H1 (cell line): ENCODE results near the gene PRMT1. TPM values are rescaled to one million over a fixed set of nuclear protein-coding genes. Genes with fewer than 3 reads are reported as not detected.

ENCODE experiments used
- EZH2 ChIP-seq: fragments of 200-600 bp; sonication (generic); IDR thresholded peaks from 2 replicates; pipeline ENCODE4 v1.7.1; 2012; ENCODE audit warnings: low read depth, mild to moderate bottlenecking, moderate library complexity, low read length, inconsistent platforms; ENCODE audit not compliant: severe bottlenecking
- JUN ChIP-seq: IDR thresholded peaks from 2 replicates; pipeline ENCODE4 v1.6.1; 2011; ENCODE audit warnings: low read depth, mild to moderate bottlenecking, improper control_type of control experiment, low read length
- NANOG ChIP-seq: IDR thresholded peaks from 2 replicates; pipeline ENCODE4 v1.6.1; 2011; ENCODE audit warnings: low read length, low read depth, mild to moderate bottlenecking, inconsistent platforms; ENCODE audit not compliant: insufficient read depth, poor library complexity, severe bottlenecking
- PHF8 ChIP-seq: fragments of 200-600 bp; sonication (generic); conservative IDR thresholded peaks from 2 replicates; pipeline ENCODE4 v1.7.1; 2012; ENCODE audit warnings: low read depth, mild to moderate bottlenecking, inconsistent platforms, low read length, moderate library complexity
- RBBP5 ChIP-seq: IDR thresholded peaks from 2 replicates; pipeline ENCODE4 v1.7.1; 2012; ENCODE audit warnings: low read depth, mild to moderate bottlenecking, inconsistent platforms, low read length, moderate library complexity, borderline replicate concordance
- SAP30 ChIP-seq: fragments of 300-600 bp; sonication (generic); IDR thresholded peaks from 2 replicates; pipeline ENCODE4 v1.7.1; 2012; ENCODE audit warnings: low read length, moderate library complexity, mild to moderate bottlenecking, inconsistent platforms; ENCODE audit not compliant: insufficient read depth, insufficient replicate concordance
- SIRT6 ChIP-seq: IDR thresholded peaks from one replicate; pipeline ENCODE4 v1.7.1; 2012; ENCODE audit warnings: low read length, inconsistent platforms
- SP1 ChIP-seq: IDR thresholded peaks from 2 replicates; pipeline ENCODE4 v1.6.1; 2011; ENCODE audit warnings: low read depth, low read length
- SRF ChIP-seq: IDR thresholded peaks from 2 replicates; pipeline ENCODE4 v1.6.1; 2011; ENCODE audit warnings: mild to moderate bottlenecking, low read depth, low read length, moderate library complexity
- polyA plus RNA-seq, 7 experiments: library from polyadenylated mRNA; depleted of rRNA in 3 of 7; stranded (reverse) in 5 of 7; unstranded in 2 of 7; fragments of >200 nt in 5 of 7; fragments of 200-250 nt in 2 of 7; gene quantifications; 1 replicate in 5 of 7; 2 replicates in 1 of 7; 4 replicates in 1 of 7; pipeline versions ENCODE4 v1.2.1 to v1.2.3, GENCODE V29; 2011 to 2013; ENCODE audit warnings: missing spikeins in 2 of 7, mixed read lengths in 2 of 7
- total RNA-seq: library from RNA; stranded (reverse); fragmentation: NEBNext Ultra II Directional; extraction: Animal tissue kit (Norgen Biotek cat#: 25700); gene quantifications from 2 replicates; pipeline ENCODE4 v1.2.1, GENCODE V29; 2021

Gene PRMT1
- total and polyA plus RNA-seq, 2 of the 8 experiments (the other 6 are each of a cell fraction or from before 2014, with no cell fraction given) = 561 to 1,215 TPM

- TF ChIP-seq SAP30 (no peak), RBBP5 (no peak), SP1 (no peak), SIRT6 (no peak), EZH2 (no peak), PHF8 (no peak), SRF (no peak), JUN (no peak), NANOG (no peak)
These were observed 30.5 kb upstream of the PRMT1 start (continued) for GRCh38 chr19:49646586-49646985.
